Measurements from ENCODE around the gene CDK1.

GRCh38 chr10:60737242-60737641 is 41.0 kb upstream of the CDK1 start:
- TF ChIP-seq POLR2AphosphoS5 (IDR thresholded peaks at IDR 0.05; ENCODE audit: borderline replicate concordance, low read depth, low read length) (no peak), EZH2 (IDR thresholded peaks at IDR 0.05) (no peak), FOXP2 (optimal IDR thresholded peaks at IDR 0.05; ENCODE audit: control extremely low read depth, extremely low read length, insufficient read depth) (no peak)

All from SK-N-MC (cell line).